D721Med (cell line): ENCODE results near the gene ZNF777.
A peak's percentile ranks its signal among the peaks of the same experiment; 100 is the strongest.

ENCODE experiments used
- DNase-seq: peaks from one replicate; pipeline ENCODE4 v3.0.0; 2011; ENCODE audit warnings: low spot score; ENCODE audit not compliant: insufficient read length
- FAIRE-seq: peaks from 2 replicates; lab custom pipeline; 2011; peaks lifted over from hg19 to GRCh38; lab: Jason Lieb, UNC
- TF ChIP-seq, protein P1 (sequence below): IDR thresholded peaks from 2 replicates; pipeline ENCODE4 v1.5.1; 2012; ENCODE audit warnings: mild to moderate bottlenecking, control low read depth; ENCODE audit not compliant: insufficient read depth; ENCODE audit errors: missing control alignments

ZNF777 gene

DNA sequence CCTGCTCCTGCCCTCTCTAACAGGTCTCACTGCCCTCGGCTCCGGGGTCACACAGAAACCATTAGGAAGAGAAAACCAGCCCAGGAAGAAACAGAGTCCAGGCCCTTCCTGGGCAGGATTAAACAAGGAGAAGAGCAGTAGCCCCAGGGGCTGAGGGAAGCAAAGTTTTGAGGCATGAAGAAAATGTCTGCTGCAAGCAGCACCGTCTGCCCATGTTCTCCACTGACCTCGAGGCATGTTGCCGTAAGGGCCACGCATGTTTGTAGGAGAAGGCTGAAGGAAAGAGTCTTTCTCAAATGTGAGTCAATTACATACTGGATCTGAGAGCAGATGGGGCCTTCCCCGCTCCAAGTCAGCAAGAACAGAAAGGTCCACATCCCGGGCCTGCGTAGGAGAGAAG lies 32.5 kb upstream of the ZNF777 start:
- TF ChIP-seq, protein P1, sequence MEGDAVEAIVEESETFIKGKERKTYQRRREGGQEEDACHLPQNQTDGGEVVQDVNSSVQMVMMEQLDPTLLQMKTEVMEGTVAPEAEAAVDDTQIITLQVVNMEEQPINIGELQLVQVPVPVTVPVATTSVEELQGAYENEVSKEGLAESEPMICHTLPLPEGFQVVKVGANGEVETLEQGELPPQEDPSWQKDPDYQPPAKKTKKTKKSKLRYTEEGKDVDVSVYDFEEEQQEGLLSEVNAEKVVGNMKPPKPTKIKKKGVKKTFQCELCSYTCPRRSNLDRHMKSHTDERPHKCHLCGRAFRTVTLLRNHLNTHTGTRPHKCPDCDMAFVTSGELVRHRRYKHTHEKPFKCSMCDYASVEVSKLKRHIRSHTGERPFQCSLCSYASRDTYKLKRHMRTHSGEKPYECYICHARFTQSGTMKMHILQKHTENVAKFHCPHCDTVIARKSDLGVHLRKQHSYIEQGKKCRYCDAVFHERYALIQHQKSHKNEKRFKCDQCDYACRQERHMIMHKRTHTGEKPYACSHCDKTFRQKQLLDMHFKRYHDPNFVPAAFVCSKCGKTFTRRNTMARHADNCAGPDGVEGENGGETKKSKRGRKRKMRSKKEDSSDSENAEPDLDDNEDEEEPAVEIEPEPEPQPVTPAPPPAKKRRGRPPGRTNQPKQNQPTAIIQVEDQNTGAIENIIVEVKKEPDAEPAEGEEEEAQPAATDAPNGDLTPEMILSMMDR = no peak
- DNase-seq (no peak), FAIRE-seq (no peak)

DNA sequence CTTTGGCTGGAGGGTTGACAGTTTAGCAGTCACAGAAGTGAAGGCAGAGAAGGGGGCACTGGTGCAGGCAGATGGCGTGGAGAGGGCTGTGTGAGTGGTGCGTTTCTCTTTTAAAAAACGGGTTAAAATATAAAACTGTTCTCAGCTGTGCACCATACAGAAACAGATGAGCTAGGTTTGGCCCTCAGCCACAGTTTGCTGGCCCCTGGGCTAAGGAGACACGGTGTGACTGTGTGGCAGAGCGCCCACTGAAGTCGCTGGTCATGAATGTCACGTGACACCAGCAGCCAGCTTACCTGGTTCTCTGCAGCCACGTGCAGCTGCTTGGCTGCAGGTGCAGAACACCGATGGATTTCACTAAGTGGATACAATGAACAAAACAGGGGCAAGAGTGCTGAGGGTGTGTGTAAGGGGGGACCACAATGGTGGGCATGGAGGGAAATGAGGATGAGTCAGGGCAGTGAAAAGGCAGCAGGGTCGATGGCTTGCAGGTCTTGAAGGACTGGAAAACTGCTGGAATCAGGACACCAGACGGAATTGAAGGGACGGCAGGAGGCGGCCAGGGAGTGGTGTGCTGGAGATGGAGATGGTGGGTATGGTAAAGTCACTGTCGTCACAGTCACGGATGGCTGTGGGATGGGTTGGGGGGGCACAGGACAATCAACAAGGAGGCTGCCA lies 29.4 kb upstream of the ZNF777 start:
- FAIRE-seq = no peak
- no peak for DNase-seq
- TF ChIP-seq, protein P1 = no peak

DNA sequence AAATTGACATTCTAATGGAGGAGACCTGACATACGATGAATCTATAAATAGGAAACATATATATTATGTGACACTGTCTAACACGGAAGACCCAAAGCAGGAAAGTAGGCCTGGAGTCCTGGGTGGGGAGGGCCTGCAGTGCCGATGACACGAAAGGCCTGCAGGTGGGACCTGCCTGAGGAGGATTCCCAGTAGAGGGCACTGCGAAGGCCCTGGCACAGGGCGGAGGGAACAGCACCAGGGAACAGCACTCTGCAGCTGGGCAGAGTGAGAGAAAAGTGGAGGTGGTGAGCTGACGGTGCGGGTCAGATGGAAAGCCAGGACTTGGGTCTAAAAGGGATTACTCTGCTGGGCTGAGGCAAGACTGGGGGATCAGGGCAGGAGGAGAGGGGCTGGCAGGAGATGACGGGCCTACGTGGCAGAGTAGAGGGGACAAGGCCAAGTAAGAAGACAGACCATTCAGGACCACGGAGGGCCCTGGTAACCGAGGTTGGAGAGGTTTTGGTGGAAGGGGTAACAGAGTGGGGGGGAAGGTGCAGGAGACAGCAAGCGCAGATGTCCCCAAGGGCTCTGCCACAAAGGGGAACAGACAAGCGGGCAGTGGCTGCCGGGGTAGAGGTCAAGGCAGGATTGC lies 28.6 kb upstream of the ZNF777 start:
- no peak for DNase-seq
- no peak for FAIRE-seq
- TF ChIP-seq, protein P1 = peak; percentile 31

DNA sequence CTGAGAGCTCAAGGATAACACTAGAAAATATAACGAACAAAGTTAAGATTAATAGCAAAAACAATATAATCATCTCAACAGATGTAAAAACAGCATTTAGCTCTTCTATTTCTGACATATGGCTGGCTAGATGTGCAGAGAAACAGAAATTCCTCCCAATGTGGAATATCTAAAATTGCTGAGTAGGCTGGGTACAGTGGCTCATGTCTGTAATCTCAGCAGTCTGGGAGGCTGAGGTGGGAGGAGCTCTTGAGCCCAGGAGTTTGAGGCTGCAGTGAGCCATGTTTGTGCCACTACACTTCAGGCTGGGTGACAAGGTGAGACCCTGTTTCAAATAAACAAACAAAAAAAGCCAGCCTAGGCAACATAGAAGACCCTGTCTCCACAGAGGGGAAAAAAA lies 18.7 kb upstream of the ZNF777 start:
- FAIRE-seq (no peak), DNase-seq (no peak)
- TF ChIP-seq, protein P1 = no peak

DNA sequence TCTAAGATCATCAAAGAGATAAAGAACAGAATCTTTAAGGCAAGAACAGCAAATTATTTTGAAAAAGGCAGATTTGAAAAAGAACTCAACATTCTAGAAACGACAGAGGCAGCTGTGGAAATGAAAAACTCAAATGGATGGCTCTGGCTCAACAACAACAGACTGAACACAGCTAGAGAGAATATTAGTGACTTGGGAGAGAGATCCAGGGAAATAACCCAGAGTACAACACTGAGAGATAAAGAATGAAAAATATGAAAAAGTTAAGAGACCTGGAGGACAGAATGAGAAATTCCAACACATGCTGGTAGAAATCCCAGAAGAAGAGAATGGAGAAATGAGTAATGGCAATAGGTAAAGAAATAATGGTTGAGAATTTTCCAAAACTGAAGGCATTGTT lies 17.9 kb upstream of the ZNF777 start:
- TF ChIP-seq, protein P1 = no peak
- DNase-seq (no peak), FAIRE-seq (no peak)

DNA sequence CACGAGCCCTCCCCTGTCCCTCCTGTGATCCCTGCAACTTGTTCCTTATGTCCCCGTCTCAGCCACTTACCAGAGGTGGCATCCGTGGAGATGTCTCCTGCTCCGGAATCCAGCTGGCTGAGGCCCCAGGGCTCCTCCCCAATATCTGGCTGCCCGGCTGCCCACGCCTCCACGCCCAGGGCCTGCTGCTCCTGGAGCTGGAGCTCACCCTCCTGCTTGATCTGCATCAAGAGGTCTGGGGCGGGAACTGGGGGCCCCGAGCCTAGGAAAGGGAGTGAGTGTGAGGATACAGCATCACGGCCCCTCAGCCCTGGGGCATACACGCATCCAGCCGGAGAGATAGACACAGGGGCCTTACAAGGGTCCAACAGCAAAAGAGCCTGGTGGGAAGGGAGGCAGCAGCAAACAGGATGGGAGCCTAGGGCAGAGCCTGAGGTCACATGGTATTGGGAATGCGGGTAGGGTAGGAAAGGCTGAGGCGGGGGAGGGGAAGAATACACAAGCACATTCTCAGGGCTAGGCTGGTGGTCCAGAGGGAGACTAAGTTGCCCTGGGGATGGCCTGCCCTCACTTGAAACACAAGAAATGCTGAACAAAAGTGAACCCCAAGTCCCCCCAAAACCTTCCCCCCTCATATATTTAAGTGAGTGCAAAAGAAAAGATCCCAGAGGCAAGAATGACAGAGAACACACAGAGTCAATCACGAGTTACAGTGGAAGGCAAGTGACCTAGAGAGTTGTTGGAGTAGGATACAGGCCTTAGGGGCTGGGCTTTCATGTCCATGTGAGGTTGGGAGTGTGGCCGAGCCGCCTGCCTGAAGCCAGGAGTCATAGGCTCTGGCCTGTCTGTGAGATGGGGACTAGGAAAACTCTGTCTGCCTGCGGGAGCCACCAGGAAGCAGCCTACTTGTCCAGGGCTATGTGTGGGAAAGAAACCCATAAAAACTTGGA lies 16.9 kb upstream of the ZNF777 start:
- no peak for FAIRE-seq
- DNase-seq = no peak
- TF ChIP-seq, protein P1 = no peak
